HG03066 (cell line): ENCODE data around the gene SPC25.
"Not testable (repeated sequence)": the region's sequence is repeated elsewhere in the genome, so short reads cannot be mapped to it uniquely, and the experiment has no call there.

Experiments
- ATAC-seq: cut with Tn5 transposase; IDR thresholded peaks from one replicate; pipeline ENCODE4 v1.9.1; 2021; ENCODE audit warnings: low read depth; ENCODE audit not compliant: unreplicated experiment

Gene SPC25

DNA sequence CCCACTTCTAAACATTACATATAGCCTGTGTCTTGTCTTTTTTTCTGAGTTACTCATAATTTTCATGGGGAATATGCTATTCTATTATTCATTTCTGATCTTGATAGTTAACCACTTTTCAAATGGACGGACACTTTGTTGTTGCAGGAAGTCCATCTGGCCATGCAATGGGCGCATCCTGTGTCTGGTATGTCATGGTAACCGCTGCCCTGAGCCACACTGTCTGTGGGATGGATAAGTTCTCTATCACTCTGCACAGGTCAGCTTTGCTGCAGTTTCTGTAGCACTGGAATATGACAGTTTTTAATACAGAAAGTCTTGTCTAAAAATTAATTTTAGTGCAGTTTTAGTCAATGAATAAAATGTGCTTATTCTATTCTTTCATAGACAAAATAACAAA, 14.1 kb upstream of the SPC25 start:
- no peak for ATAC-seq

DNA sequence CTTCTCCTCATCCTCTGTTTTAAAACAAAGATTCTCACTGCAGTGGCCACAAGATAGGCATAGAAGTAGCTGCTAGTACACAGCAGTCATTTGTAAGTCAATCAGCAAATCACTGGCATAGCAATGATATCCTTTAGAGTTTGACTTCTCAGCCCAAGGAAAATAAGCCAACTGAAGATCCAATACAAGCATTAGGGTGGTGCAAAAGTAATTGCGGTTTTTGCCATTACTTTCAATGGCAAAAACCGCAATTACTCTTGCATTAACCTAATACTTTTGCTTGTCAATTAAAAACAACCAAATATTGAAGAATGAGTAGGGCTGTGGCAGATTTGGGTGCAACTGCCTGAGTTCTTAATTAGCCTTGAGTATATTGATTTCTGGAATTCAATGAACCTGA, 13.7 kb upstream of the SPC25 start:
- no peak for ATAC-seq

DNA sequence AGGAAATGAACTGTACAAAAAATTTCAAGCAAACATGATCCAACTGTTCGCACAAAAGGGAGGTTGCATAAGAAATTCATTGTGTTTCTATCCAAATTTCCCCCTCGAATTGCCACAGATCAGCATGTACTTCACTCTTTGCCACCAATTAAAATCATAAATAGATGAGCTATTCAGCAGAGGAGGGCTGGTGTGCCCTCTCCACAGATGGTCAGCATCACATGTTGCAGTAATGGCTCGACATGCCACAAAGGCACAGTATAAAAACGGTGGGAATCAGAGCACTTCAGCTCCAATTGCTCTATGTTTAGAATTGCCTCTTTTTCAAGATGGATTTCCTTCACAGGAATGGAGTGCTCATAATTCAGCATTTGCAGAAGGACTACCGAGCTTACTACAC, 10.8 kb upstream of the SPC25 start, which contains the start of gene G6PC2:
TSS of gene G6PC2 (plus strand) at position 289 of the 400 bp plus-strand sequence. CDS start at position 330, 41 bp downstream.
- ATAC-seq = no peak

DNA sequence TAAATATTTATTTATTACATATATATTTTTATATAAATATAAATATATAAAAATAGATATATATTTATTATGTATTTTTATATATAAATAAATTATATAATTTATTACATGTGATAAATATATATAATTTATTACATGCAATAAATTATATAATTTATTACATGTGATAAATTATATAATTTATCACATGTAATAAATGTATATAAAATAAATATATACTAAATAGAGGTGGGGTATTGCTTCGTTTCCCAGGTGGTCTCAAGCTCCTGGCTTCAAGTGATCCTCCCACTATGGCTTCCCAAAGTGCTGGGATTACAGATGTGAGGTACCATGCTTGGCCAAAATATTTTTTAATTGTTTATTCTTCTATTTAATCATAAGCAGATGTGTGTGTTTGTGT, 7.2 kb upstream of the SPC25 start:
- ATAC-seq = no peak

DNA sequence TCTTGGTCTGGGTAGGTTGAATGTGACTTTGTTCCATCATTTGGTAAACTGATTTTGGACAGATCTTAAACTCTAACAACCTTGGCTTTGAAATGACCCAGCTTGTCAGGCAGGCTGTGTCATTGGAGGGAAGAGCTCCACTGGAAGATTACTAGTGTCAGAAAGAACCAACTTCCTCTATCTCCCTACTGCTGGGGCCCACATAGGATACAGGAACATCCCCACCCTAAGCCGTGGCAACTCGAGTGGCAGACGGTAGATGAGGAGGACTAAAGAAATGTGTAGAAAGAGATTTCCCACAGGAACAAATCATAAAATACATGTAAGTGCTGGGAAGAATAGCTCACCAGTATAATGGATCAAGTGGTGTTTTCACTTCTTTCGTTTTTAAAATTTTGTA, 6.6 kb upstream of the SPC25 start:
- ATAC-seq = no peak

DNA sequence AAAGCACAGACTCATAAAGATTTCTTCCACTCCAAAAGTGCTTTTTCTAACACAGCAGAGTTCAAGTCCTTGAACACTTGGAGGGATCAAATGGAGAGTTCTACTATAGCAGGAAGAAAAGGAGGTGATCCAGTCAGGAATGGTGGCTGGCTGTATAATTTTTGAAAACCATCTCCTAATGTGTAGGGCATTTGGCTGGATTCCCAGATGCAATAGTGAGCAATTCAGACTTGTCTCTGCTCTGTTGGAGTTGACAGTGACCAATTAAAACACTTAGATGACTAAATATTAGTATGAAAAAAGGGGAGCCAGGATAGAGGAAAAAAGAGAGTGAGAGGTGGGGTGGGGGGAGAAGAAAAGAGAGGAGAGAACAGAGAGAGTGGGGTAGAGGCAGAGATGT, 5.5 kb upstream of the SPC25 start:
- no peak for ATAC-seq

DNA sequence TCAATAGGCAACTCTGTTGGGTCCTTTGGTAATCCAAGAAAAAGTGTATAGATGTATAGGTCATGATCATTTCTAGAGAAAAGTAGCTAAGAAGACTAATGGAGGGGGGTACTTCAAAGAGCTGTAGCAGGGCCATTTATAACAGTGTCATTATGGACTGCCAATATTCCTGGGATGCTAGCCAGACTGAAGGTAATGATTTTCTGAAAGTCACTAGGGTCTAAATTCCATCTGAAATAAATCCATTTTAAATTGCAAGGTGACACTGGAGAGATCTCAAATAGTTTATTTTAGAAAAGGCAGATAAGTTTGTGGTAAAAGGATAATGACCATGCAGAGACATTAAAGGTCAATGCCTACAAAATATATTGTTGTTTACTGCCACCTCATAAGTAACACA, 4.5 kb upstream of the SPC25 start:
- no peak for ATAC-seq

DNA sequence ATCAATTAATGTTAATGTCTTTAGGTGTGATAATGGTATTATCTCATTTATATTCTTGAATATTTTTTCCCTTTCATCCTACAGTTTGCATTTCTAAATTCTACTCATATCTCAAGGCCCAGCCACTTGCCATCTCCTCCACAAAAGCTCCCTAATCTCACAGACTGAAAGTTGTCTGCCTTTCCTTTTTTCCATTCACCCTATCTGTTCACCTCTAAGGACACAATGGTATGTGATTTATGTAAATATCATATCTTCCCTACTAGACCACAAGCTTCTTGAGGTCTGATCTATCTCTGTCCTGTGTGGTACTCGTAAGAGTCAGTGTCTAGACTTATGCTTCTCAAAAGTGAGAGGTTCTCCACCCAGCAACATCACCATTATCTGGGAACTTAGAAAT, 3.9 kb upstream of the SPC25 start:
- ATAC-seq = no peak

DNA sequence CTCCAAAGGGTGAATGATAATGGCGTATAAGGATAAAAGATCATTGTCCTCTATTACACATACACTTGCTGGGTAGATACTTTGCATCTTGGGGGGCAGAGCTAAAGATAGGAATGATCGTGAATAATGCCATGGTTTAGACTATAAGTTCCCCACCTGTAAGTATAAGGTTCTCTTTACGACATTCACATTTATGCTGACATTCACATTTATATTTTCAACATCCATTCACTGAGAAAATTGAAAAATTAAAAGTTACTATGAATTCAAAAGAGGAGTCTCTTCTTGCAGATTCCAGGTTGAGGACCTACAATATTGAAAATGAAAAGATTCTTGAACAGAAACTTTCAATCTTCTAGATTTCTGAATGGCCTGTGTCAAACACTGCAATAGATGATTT, 2.1 kb upstream of the SPC25 start:
- no peak for ATAC-seq

DNA sequence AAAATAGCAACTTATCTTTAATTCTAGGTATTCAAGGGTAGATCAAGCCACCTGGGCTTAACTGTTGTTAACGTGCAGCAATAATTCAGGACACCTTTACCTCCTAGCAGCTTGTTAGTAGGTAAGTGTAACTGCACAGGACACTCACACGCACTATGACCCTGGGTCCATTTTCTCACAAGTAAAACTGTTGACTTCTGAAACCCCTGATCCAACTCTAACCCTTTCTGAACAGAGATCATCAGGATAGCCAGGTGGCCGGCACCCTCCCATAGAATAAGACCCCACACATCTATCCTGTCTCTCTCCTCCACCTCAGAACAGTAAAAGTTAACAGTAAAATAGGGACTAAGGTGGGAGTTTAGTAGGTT, 610 bp downstream of the SPC25 start:
- no peak for ATAC-seq

DNA sequence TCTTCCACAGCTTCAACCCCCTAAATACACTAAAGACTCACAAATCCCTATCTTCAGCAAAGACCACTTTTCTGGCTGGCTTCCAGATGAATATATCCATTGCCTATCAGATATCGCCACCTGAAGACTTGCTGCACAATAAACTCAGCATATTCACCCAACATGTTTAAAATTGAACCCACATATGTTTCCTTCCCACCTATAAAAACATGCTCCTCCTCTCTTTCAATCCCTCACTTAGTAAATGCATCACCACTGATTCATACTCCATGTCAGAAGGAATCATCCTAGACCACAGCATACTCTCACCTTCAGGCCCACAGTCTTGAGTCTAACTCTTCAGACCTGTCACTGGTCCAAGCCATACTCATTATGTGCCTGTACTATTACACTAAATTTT, 5.3 kb downstream of the SPC25 start:
- no peak for ATAC-seq

DNA sequence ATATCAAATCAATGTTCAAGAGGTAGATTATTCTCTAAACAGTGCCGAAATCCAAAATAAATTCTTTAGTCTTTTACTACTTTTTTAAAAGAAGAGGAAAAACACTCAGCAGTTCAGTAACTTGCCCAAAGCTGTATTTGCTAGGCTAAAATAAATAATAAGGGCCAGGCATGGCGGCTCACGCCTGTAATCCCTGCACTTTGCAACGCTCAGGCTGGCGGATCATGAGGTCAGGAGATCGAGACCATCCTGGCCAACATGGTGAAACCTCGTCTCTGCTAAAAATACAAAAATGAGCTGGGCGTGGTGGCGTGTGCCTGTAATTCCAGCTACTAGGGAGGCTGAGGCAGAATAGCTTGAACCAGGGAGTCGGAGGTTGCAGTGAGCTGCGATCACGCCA, 8.1 kb downstream of the SPC25 start:
- not testable (repeated sequence) for ATAC-seq

DNA sequence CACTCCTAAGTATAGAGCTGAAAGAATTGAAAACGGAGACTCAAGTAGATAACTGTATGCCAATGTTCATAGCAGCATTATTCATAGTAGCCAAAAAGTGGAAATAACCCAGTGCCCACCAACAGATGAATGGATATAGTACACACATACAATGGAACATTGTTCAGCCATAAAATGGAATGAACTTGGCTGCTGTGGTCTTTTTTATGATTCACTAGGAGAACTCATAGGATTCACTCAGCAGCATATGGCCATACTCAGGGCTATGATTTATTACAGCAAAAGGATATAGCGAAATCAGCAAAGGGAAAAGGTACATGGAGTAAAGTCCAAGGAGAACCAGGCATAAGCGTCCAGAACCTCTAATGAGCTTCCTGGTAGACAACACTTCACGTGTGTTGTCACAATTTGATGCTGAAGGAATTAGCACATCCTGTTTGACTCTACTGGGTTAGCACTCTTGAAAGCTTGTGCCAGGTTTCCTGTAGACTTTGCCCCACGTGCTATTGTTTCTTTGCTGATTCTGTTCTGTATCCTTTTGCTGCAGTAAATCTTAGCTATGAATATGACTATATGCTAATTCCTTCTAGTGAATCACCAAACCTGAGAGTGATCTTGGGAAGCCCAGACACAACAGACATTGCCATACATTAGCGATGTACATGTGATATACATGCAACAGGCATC, 15.7 kb downstream of the SPC25 start:
- ATAC-seq = no peak

DNA sequence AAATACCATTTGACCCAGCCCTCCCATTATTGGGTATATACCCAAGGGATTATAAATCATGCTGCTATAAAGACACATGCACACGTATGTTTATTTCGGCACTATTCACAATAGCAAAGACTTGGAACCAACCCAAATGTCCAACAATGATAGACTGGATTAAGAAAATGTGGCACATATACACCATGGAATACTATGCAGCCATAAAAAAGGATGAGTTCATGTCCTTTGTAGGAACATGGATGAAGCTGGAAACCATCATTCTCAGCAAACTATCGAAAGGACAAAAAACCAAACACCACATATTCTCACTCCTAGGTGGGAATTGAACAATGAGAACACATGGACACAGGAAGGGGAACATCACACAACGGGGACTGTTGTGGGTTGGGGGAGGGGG, 19.4 kb downstream of the SPC25 start:
- not testable (repeated sequence) for ATAC-seq

DNA sequence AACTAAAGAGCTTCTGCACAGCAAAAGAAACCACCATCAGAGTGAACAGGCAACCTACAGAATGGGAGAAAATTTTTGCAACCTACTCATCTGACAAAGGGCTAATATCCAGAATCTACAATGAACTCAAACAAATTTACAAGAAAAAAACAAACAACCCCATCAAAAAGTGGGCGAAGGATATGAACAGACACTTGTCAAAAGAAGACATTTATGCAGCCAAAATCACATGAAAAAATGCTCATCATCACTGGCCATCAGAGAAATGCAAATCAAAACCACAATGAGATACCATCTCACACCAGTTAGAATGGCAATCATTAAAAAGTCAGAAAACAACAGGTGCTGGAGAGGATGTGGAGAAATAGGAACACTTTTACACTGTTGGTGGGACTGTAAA, 19.9 kb downstream of the SPC25 start:
- not testable (repeated sequence) for ATAC-seq

DNA sequence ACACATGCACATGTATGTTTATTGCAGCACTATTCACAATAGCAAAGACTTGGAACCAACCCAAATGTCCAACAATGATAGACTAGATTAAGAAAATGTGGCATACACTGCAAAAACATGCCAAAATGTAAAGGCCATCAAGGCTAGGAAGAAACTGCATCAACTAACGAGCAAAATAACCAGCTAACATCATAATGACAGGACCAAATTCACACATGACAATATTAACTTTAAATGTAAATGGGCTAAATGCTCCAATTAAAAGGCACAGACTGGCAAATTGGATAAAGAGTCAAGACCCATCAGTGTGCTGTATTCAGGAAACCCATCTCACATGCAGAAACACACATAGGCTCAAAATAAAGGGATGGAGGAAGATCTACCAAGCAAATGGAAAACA, 23.1 kb downstream of the SPC25 start:
- not testable (repeated sequence) for ATAC-seq

DNA sequence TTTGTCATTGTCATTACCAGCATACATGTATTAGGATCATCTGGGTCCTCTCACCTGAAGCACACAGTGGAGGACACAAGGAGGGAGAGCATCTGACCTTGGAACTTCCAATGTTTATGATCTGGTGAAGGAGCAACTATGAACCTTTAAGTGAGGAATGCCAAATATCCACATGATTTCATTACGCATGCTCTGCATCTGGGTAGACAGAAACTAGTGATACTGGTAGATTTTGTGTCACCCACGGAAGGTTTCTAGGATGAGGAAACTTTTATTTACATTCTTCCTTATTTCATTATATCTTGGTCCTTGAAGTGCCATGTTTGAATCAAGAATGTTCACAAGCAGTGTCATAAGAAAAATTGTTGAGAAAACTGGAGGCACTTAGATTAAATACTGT, 32.1 kb downstream of the SPC25 start:
- no peak for ATAC-seq

DNA sequence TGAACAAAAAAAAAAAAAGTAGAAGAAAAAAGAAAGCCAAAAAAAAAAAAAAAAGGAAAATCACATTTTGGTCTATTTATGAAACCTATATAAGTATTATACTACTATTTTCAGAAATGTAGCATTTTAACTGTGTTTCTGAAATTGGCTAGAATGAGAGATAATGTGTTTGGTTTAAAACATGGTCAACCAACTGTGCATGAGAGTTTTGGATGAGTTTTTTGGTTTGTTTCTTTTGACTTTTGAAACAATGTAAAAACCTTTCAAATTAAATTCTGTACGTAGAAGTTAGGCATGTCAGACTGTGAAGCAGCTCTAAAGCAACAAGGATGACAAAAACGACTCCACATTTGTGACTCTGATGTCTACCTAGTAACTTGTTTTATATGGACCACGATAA, 34.6 kb downstream of the SPC25 start:
- ATAC-seq = no peak

DNA sequence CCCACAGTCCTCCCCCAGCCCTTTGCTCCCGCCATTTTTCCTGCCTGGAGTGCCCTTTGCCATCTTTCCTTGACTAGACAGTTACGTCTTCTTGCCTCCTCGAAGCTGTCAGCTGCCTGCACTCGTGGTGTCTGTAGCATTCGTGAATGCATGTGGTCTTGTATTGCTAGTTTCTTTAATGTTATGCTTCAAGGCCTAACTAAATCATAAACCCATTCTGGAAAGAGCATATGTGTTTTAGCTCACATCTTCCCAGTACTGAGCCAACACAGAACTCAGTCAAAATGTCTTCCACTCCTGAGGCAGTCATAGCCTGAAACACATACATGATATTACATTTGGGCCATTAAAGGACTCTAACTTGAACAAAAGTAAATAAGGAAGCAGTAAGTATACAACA, 35.6 kb downstream of the SPC25 start:
- ATAC-seq = no peak

DNA sequence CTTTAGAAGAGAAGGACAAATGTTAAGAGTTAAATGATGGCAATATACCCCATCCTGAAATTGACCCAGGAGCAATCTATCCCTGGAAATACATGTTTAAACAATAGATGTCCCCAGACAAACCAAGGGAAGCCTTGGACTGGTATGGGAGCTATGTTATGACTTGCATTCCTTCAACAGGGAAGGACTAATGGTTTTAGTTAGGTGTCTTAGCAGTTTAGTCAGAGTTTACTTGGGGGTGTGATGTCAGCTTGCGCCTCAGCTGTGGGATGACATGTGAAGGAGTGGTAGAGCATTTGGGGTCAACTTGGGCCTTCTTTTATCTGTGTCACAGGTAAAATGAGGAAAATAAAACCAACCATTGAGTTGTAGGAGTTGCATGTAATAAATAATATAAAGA, 36.8 kb downstream of the SPC25 start:
- ATAC-seq = no peak

DNA sequence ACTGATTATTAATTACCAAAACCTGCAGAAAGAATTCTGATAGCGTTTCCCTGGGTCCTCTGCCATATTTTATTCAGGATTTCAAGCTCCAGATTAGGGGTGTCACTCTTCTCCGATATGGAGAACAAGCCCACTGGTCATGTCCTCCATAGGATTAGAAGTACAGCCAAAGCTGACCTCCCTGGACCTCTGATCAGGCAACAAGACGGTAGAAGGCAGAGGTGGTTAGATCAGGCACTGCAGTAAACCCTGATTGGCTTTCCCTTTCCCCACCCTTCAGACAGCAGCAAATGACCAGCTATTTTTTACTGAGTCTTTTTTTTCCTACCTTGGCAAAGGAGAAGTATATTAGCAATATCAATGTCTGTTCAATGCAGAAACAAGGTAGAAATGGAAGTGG, 37.7 kb downstream of the SPC25 start:
- ATAC-seq = no peak

DNA sequence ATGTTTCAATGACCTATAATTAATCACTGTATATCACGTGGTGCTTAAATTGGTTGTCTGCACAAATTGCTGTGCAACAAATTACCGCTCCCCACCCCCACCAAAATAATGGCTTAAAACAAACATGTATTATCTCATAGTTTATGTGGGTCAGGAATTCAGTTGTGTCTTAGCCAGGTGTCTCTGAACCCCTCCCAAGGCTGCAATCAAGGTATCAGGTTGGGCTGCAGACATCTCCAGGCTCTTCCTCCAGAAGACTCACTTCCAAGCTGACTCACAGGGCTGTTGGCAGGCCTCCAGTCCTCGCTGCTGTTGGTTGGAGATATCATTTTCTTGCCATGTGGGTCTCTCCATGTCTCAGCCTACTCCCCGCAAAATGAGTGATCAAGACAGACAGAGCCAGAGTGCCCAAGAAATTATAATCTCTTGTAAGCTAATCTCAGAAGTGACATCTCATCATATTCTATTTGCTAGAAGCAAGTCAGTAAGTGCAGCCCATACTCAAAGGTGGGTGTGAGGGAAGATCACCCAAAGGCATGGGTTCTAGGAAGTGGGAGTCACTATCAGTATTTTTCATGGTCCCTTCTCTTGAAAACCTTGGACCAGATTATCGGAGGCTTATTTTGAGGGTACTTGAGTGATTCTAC, 38.4 kb downstream of the SPC25 start:
- ATAC-seq = no peak

DNA sequence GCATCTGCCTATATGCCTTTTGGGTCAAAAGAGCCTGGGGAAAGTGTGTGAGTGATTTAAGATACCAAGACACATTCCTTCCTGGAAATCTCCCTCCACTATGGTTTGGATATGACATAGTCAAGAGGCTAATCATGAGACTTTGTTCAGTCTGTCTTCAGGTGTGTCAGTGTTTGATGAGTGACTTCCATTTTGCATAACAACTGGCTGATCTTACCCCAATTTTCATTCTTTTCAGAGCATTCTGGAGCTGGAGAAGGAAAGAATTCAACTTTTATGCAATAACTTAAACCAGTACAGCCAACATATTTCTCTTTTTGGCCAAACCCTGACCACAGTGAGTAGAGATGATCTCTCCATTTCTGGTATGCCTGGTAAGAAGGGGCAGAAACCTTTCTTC, 39.4 kb downstream of the SPC25 start:
- no peak for ATAC-seq
